NT2/D1 (cell line): ENCODE data around the gene SPTBN5.

Source experiments
- SUZ12 ChIP-seq: IDR thresholded peaks from 2 replicates; pipeline ENCODE4 v1.6.1; 2011; ENCODE audit not compliant: insufficient read length, insufficient read depth; ENCODE audit errors: extremely low read depth
- ZNF274 ChIP-seq: IDR thresholded peaks from 2 replicates; pipeline ENCODE4 v1.6.1; 2011; ENCODE audit warnings: mild to moderate bottlenecking, low read depth, low read length

DNA sequence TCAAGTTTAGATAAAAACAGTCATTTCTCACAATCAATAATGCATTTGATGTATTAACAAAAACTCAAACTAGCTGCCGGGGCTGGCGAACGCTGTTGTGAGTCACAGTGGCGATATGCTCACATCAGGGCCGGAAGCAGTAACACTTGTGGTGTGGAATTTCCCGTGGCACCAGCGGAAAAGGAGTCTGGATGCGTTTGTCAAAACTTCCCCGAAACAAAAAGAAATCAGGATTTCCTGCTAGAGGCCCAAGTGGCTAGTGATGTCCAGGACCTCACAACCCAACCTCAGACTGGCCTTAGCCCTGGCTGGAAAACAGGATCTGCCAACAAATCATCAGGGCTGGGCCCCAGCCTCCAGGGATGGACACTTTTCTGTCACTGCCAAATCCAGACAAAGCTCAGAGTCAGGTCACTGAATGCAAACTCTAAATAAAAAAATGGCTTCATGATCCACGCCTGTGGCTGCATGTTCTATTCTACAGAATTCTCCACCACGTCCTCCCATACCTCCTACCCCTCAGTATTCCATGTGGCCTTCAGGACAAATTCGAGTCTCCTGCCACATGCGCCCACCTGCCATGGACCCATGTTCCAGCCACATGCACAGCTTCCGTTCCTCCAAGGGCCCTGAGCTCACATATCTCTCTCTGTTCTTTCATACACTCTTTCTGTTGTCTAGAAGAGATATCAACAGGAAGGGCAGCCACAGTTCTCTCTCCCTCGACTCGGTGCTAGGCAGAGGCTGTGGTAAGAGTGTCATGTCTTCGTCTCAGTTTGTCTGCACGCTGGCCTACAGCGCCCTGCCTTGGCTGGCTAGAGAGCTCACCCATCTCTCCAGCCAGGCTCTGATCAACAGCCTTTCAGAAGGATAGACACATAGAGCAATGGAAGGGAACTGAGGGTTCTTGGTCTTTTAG, 43.1 kb upstream of the SPTBN5 start:
- no peak for TF ChIP-seq ZNF274
- TF ChIP-seq SUZ12, result no peak
